Endothelial cell of umbilical vein (primary cell): Measurements from ENCODE around the gene RFX2. TPM values are rescaled to one million over a fixed set of nuclear protein-coding genes. Genes with fewer than 3 reads are reported as not detected.

Experiments used
- BruUV-seq: library from RNA; stranded (reverse); fragments of 400-500 nt; replicated peaks from 2 replicates; lab custom pipeline; 2021; lab: Mats Ljungman, UMichigan
- CTCF ChIA-PET: fragments of 300-600, 350-600 bp; sonication (Branson Sonifier 250); formaldehyde crosslinking; loops from one replicate; lab custom pipeline; 2021; ENCODE audit warnings: antibody characterized with exemption, inconsistent platforms; lab: Charles Lee
- POLR2A ChIA-PET: fragments of 300-600, 350-600 bp; sonication (Branson Sonifier 250); formaldehyde crosslinking; loops from one replicate; lab custom pipeline; 2021; ENCODE audit warnings: antibody characterized with exemption, inconsistent platforms; lab: Charles Lee
- DNase-seq: peaks from one replicate; pipeline ENCODE4 v3.0.0-alpha.2; 2011; ENCODE audit warnings: low read depth, low spot score
- FAIRE-seq: peaks from 2 replicates; lab custom pipeline; 2011; peaks lifted over from hg19 to GRCh38; lab: Jason Lieb, UNC
- H2AFZ ChIP-seq: 2 replicates; pipeline ENCODE4 v1.6.0; 2012; ENCODE audit warnings: low read depth, low read length, control low read depth, inconsistent platforms
- H3K27ac ChIP-seq: 2 replicates; pipeline ENCODE4 v1.5.1; 2011; ENCODE audit warnings: low read depth, mild to moderate bottlenecking, control low read depth, low read length, moderate library complexity; ENCODE audit not compliant: insufficient read depth
- H3K27me3 ChIP-seq, 2 experiments: 2 replicates each; pipeline versions ENCODE4 v1.6.0 to v1.6.1; 2011; ENCODE audit warnings: low read length in 2 of 2, mixed read lengths in 1 of 2; ENCODE audit not compliant: control insufficient read depth in 2 of 2, insufficient read depth in 2 of 2
- H3K36me3 ChIP-seq, 2 experiments: 2 replicates in 1 of 2; 3 replicates in 1 of 2; pipeline ENCODE4 v1.5.1; 2011; ENCODE audit warnings: low read length in 2 of 2, mild to moderate bottlenecking in 1 of 2, moderate library complexity in 1 of 2; ENCODE audit not compliant: control insufficient read depth in 2 of 2, insufficient read depth in 2 of 2; ENCODE audit errors: extremely low read depth in 1 of 2
- H3K4me1 ChIP-seq: 3 replicates; pipeline ENCODE4 v1.5.1; 2011; ENCODE audit warnings: mild to moderate bottlenecking, low read length; ENCODE audit not compliant: control insufficient read depth, insufficient read depth; ENCODE audit errors: extremely low read depth
- H3K4me2 ChIP-seq: 2 replicates; pipeline ENCODE4 v1.6.1; 2011; ENCODE audit warnings: low read length, control low read depth, mixed read lengths; ENCODE audit not compliant: insufficient read depth
- H3K4me3 ChIP-seq, 3 experiments: fragments of 200-600 bp in 1 of 3; sonication (generic), shearing (Covaris generic) in 1 of 3; replicated peaks in 1 of 3; 2 replicates each; pipeline ENCODE4 v1.5.1; 2011 to 2016; ENCODE audit warnings: control low read depth in 3 of 3, low read length in 3 of 3, mild to moderate bottlenecking in 2 of 3, inconsistent platforms in 1 of 3, low read depth in 1 of 3, moderate library complexity in 1 of 3; ENCODE audit not compliant: insufficient read depth in 1 of 3
- H3K79me2 ChIP-seq: 2 replicates; pipeline ENCODE4 v1.6.0; 2012; ENCODE audit warnings: low read length, inconsistent platforms; ENCODE audit not compliant: control insufficient read depth, insufficient read depth
- H3K9ac ChIP-seq: replicated peaks from 2 replicates; pipeline ENCODE3; 2011; ENCODE audit warnings: low read length, control low read depth; ENCODE audit not compliant: insufficient read depth; ENCODE audit errors: extremely low read depth
- H3K9me1 ChIP-seq: replicated peaks from 3 replicates; pipeline ENCODE4 v1.6.0; 2011; ENCODE audit warnings: mild to moderate bottlenecking, low read length; ENCODE audit not compliant: control insufficient read depth, insufficient read depth; ENCODE audit errors: extremely low read depth
- H3K9me3 ChIP-seq: replicated peaks from 2 replicates; pipeline ENCODE4 v1.5.1; 2012; ENCODE audit warnings: low read length, inconsistent platforms; ENCODE audit not compliant: control insufficient read depth, insufficient read depth
- H4K20me1 ChIP-seq: replicated peaks from 2 replicates; pipeline ENCODE3; 2011; ENCODE audit warnings: mild to moderate bottlenecking, low read length; ENCODE audit not compliant: control insufficient read depth, insufficient read depth; ENCODE audit errors: extremely low read depth
- EZH2 ChIP-seq: IDR thresholded peaks from 2 replicates; pipeline ENCODE4 v1.6.1; 2012; ENCODE audit warnings: borderline replicate concordance, low read depth, mild to moderate bottlenecking, moderate library complexity, low read length, inconsistent platforms; ENCODE audit not compliant: severe bottlenecking
- FOS ChIP-seq: IDR thresholded peaks from 2 replicates; pipeline ENCODE4 v1.6.1; 2011; ENCODE audit warnings: mild to moderate bottlenecking, low read length, moderate library complexity, borderline replicate concordance; ENCODE audit not compliant: insufficient read depth
- GATA2 ChIP-seq: IDR thresholded peaks from 2 replicates; pipeline ENCODE4 v1.7.0; 2011; ENCODE audit warnings: low read depth, mild to moderate bottlenecking, moderate library complexity, mixed read lengths, low read length; ENCODE audit not compliant: insufficient read length, insufficient read depth
- JUN ChIP-seq: IDR thresholded peaks from 2 replicates; pipeline ENCODE4 v1.6.1; 2011; ENCODE audit warnings: borderline replicate concordance, low read depth; ENCODE audit not compliant: insufficient read length, insufficient read depth
- MAX ChIP-seq: IDR thresholded peaks from 2 replicates; pipeline ENCODE4 v1.6.1; 2011; ENCODE audit not compliant: insufficient read depth, insufficient read length
- MYC ChIP-seq: IDR thresholded peaks from one replicate; pipeline ENCODE4 v1.6.1; 2011; ENCODE audit warnings: mild to moderate bottlenecking, low read depth, low read length
- POLR2A ChIP-seq: IDR thresholded peaks from 2 replicates; pipeline ENCODE4 v1.6.1; 2012; ENCODE audit warnings: low read depth, mild to moderate bottlenecking, control low read depth, low read length
- POLR2AphosphoS5 ChIP-seq: IDR thresholded peaks from 2 replicates; pipeline ENCODE4 v1.6.1; 2012; ENCODE audit warnings: low read depth, mild to moderate bottlenecking, control low read depth, low read length, moderate library complexity; ENCODE audit not compliant: insufficient read depth
- dilution Hi-C: fragments of 300-500 bp; cut with MboI; formaldehyde crosslinking; loops from one replicate; pipeline ENCODE4 v1.15.0; 2019; ENCODE audit warnings: low sequenced_read_pairs; ENCODE audit not compliant: extremely low pct_ligation_motif_present
- intact Hi-C: fragments of 100-400 bp; cut with micrococcal nuclease; formaldehyde crosslinking; loops from one replicate; pipeline ENCODE4 v1.10.0; 2022
- polyA plus RNA-seq, 4 experiments: library from polyadenylated mRNA; depleted of rRNA in 3 of 4; stranded (reverse) in 3 of 4; unstranded in 1 of 4; fragments of >200 nt; gene quantifications; 2 replicates each; pipeline versions ENCODE4 v1.2.1 to v1.2.3, GENCODE V29; 2011 to 2012; ENCODE audit warnings: missing spikeins in 1 of 4
- total RNA-seq: library from RNA; stranded (reverse); gene quantifications from 2 replicates; pipeline ENCODE4 v1.2.3, GENCODE V29; 2021
- TF ChIP-seq, protein P1 (sequence below), 2 donors: IDR thresholded peaks; 1 replicate in 1 of 2; 2 replicates in 1 of 2; pipeline ENCODE4 v1.5.1; 2011; ENCODE audit warnings: low read length in 2 of 2, mild to moderate bottlenecking in 2 of 2, moderate library complexity in 2 of 2, control low read depth in 1 of 2, inconsistent platforms in 1 of 2, low read depth in 1 of 2; ENCODE audit not compliant: insufficient read depth in 1 of 2; ENCODE audit errors: extremely low read depth in 1 of 2

The RFX2 gene
- total and polyA plus RNA-seq, 2 donors (not counting 3 experiments of a cell fraction or from before 2014, with no cell fraction given), result 16.1 to 19.0 TPM

- Histone ChIP-seq H4K20me1 (no peaks in the 10 kb centered on the region), H3K79me2 (no peaks in the 10 kb centered on the region), H2AFZ (no peak overlapping the region), H3K27ac (no peak overlapping the region), H3K27me3 (no peaks in the 10 kb centered on the region), H3K9ac (no peak overlapping the region), H3K4me1 (peaks cover 15% of the 10 kb centered on the region), H3K9me3 (no peaks in the 10 kb centered on the region), H3K36me3 (peaks cover 0 to 10% of the 10 kb centered on the region in 2 experiments), H3K9me1 (no peaks in the 10 kb centered on the region), H3K4me2 (no peak overlapping the region), H3K4me3 (no peak overlapping the region)
- FAIRE-seq (no peak), DNase-seq (no peak)
- POLR2A ChIA-PET, result no interaction called here
- intact Hi-C loops (no loop called here), dilution Hi-C loops (no loop called here)
- BruUV-seq, result no TSS peak
- CTCF ChIA-PET, result interaction anchor here (1.5 to 2.7 kb wide), 3 partner anchors 20 to 29 kb away, joined by 6 to 30 read pairs (median 6); no protein-coding TSS in a partner anchor
- TF ChIP-seq MAX (no peak), MYC (no peak), GATA2 (no peak), EZH2 (no peak), FOS (no peak), POLR2A (no peak), JUN (no peak), POLR2AphosphoS5 (no peak)
- TF ChIP-seq, protein P1, sequence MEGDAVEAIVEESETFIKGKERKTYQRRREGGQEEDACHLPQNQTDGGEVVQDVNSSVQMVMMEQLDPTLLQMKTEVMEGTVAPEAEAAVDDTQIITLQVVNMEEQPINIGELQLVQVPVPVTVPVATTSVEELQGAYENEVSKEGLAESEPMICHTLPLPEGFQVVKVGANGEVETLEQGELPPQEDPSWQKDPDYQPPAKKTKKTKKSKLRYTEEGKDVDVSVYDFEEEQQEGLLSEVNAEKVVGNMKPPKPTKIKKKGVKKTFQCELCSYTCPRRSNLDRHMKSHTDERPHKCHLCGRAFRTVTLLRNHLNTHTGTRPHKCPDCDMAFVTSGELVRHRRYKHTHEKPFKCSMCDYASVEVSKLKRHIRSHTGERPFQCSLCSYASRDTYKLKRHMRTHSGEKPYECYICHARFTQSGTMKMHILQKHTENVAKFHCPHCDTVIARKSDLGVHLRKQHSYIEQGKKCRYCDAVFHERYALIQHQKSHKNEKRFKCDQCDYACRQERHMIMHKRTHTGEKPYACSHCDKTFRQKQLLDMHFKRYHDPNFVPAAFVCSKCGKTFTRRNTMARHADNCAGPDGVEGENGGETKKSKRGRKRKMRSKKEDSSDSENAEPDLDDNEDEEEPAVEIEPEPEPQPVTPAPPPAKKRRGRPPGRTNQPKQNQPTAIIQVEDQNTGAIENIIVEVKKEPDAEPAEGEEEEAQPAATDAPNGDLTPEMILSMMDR (IDR thresholded peaks at IDR 0.05; ENCODE audit: extremely low read depth in 1 of 2, insufficient read depth in 1 of 2, low read depth in 1 of 2, low read length in 2 of 2), result no peak
These were observed 117.1 kb downstream of the RFX2 start for GRCh38 chr19:5993201-5993600.
